Stimulated activated CD4-positive, alpha-beta T cell treated with anti-CD3 and anti-CD28 coated beads, Interleukin-4, amount 100 ng/mL, for 4 hours (primary cell): ENCODE measurements around the gene MAPK8.

Experiments used
- DNase-seq, 2 experiments: peaks; one replicate each; pipeline ENCODE4 v3.0.0-alpha.2; 2020

Gene MAPK8

GRCh38 chr10:48480397-48481374 is 174.2 kb downstream of the MAPK8 start:
- no peak for DNase-seq

DNA sequence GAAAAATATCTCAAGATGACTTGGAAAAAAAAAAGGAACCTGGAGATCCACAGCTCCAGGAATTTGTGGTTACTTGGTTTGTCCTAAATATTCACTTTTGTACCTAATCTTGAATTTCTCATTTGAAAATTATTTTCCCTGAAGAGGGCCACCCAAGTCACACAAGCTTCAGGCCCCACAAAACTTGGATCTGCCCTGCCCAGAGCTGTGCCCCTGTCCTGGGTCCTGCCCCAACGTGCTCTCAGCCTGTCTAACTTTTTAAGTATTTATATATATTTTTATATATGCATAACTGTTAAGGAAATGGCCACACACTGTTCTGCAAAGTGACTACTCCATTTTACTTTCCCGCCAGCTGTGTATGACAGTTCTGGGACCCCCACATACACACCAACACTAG is 174.9 kb downstream of the MAPK8 start:
- DNase-seq, result no peak

GRCh38 chr10:48482207-48482606 is 175.7 kb downstream of the MAPK8 start:
- no peak for DNase-seq

GRCh38 chr10:48484911-48485310 is 178.4 kb downstream of the MAPK8 start:
- no peak for DNase-seq

DNA sequence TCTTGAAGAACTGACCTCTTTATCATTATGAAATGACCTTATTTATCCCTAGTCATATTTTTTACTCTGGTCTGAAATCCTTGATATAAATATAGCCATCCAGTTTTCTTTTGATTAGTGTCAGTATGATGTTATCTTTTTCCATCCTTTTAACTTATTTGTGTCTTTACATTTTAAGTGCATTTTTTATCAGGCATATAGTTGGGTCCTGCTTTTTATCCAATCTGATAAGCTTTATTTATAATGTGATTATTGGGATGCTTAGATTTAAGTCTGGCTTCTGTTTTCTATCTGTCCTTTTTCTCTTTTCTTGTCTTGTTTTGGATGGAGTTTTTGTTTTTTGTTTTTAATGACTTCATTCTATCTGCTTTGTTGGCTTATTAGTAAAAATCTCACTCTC is 179.2 kb downstream of the MAPK8 start:
- DNase-seq, result no peak

DNA sequence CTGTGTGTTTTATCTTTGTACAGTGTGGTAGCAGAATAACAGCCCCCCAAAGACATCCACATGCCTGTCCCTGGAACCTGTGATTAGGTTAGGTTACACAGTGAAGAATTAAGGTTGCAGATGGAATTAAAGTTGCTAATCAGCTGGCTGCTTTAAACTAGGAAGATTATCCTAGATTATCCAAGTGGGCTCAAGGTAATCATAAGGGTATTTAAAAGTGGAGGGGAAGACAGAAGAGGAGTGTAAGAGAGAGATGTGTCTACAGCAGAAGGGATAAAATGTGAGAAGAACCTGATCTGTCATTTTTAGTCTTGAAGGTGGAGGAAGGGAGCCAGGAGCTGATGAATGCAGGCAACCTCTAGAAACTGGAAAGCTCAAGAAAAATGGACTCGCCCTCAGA is 180.8 kb downstream of the MAPK8 start:
- no peak for DNase-seq
